H1 (cell line): Measurements from ENCODE around the gene HMHB1. TPM values are rescaled to one million over a fixed set of nuclear protein-coding genes. Genes with fewer than 3 reads are reported as not detected.

Source experiments
- CTCF ChIA-PET: fragments of 300-600 bp; sonication (Branson Sonifier 250); formaldehyde crosslinking; loops from one replicate; lab custom pipeline; 2021; ENCODE audit not compliant: partially characterized antibody; lab: Charles Lee
- POLR2A ChIA-PET: fragments of 300-600 bp; sonication (Branson Sonifier 250); formaldehyde crosslinking; loops from one replicate; lab custom pipeline; 2021; ENCODE audit warnings: inconsistent platforms; ENCODE audit not compliant: partially characterized antibody; lab: Charles Lee
- DNase-seq, 2 experiments: peaks; one replicate each; pipeline versions ENCODE4 v3.0.0 to v3.0.0-alpha.2; 2010 to 2022; ENCODE audit warnings: low spot score in 2 of 2, low read depth in 1 of 2, mixed read lengths in 1 of 2
- FAIRE-seq: peaks from 2 replicates; lab custom pipeline; 2011; peaks lifted over from hg19 to GRCh38; lab: Jason Lieb, UNC
- H2AFZ ChIP-seq: 2 replicates; pipeline ENCODE4 v1.8.1; 2012; ENCODE audit warnings: low read length, inconsistent platforms
- H2AK5ac ChIP-seq: 2 replicates; pipeline ENCODE4 v1.6.1; 2013; ENCODE audit warnings: low read depth, low read length
- H2BK120ac ChIP-seq: replicated peaks from 2 replicates; pipeline ENCODE3; 2013; ENCODE audit warnings: low read depth, low read length, inconsistent platforms
- H2BK12ac ChIP-seq: 2 replicates; pipeline ENCODE4 v1.6.1; 2013; ENCODE audit warnings: low read depth, low read length
- H2BK15ac ChIP-seq: 2 replicates; pipeline ENCODE4 v1.6.1; 2013; ENCODE audit warnings: low read length
- H2BK20ac ChIP-seq: 2 replicates; pipeline ENCODE4 v1.6.1; 2013; ENCODE audit warnings: low read length
- H2BK5ac ChIP-seq: 2 replicates; pipeline ENCODE4 v1.6.1; 2013; ENCODE audit warnings: low read depth, low read length
- H3K14ac ChIP-seq: 2 replicates; pipeline ENCODE4 v1.6.1; 2013; ENCODE audit warnings: inconsistent platforms; ENCODE audit not compliant: insufficient read length
- H3K18ac ChIP-seq: 2 replicates; pipeline ENCODE4 v1.6.1; 2013; ENCODE audit warnings: low read length; ENCODE audit errors: extremely low read depth
- H3K23ac ChIP-seq: 2 replicates; pipeline ENCODE4 v1.6.1; 2013; ENCODE audit warnings: inconsistent platforms; ENCODE audit not compliant: insufficient read length
- H3K23me2 ChIP-seq: 2 replicates; pipeline ENCODE4 v1.6.1; 2013; ENCODE audit warnings: low read depth, low read length
- H3K27ac ChIP-seq: 2 replicates; pipeline ENCODE4 v1.6.1; 2011; ENCODE audit warnings: low read depth, low read length, inconsistent platforms
- H3K27me3 ChIP-seq, 4 experiments: replicated peaks in 1 of 4; 1 replicate in 1 of 4; 2 replicates in 3 of 4; pipeline versions ENCODE4 v1.6.1 to v1.8.1; 2011 to 2013; ENCODE audit warnings: low read length in 3 of 4, mild to moderate bottlenecking in 3 of 4, inconsistent platforms in 2 of 4, mixed read lengths in 2 of 4, moderate library complexity in 1 of 4; ENCODE audit not compliant: control insufficient read depth in 3 of 4, insufficient read depth in 3 of 4; ENCODE audit errors: extremely low read depth in 1 of 4
- H3K36me3 ChIP-seq, 4 experiments: 2 replicates each; pipeline versions ENCODE4 v1.6.1 to v1.8.1; 2011 to 2013; ENCODE audit warnings: mild to moderate bottlenecking in 4 of 4, low read length in 3 of 4, moderate library complexity in 2 of 4, control low read depth in 1 of 4, inconsistent platforms in 1 of 4; ENCODE audit not compliant: insufficient read depth in 4 of 4, control insufficient read depth in 2 of 4
- H3K4ac ChIP-seq: replicated peaks from 2 replicates; pipeline ENCODE3; 2013; ENCODE audit warnings: low read length, low read depth, mixed read lengths, inconsistent platforms; ENCODE audit not compliant: insufficient read length
- H3K4me1 ChIP-seq, 4 experiments: replicated peaks in 1 of 4; 1 replicate in 1 of 4; 2 replicates in 3 of 4; pipeline versions ENCODE4 v1.6.1 to v1.8.1; 2011 to 2013; ENCODE audit warnings: low read length in 3 of 4, inconsistent platforms in 2 of 4, mixed read lengths in 1 of 4; ENCODE audit not compliant: insufficient read depth in 4 of 4, control insufficient read depth in 3 of 4
- H3K4me2 ChIP-seq, 2 experiments: 2 replicates each; pipeline versions ENCODE4 v1.6.1 to v1.8.1; 2011 to 2013; ENCODE audit warnings: low read depth in 2 of 2, low read length in 2 of 2, control low read depth in 1 of 2, inconsistent platforms in 1 of 2, mild to moderate bottlenecking in 1 of 2; ENCODE audit not compliant: insufficient read depth in 1 of 2
- H3K4me3 ChIP-seq, 4 experiments: fragments of 200-600, 300-600 bp in 1 of 4; sonication (generic), shearing (Covaris generic), sonication (Bioruptor Twin) in 1 of 4; 2 replicates each; pipeline versions ENCODE4 v1.5.1 to v1.8.1; 2011 to 2016; ENCODE audit warnings: low read length in 4 of 4, low read depth in 3 of 4, control low read depth in 2 of 4, inconsistent platforms in 2 of 4, mild to moderate bottlenecking in 2 of 4, mixed read lengths in 1 of 4, moderate library complexity in 1 of 4; ENCODE audit not compliant: insufficient read depth in 2 of 4; ENCODE audit errors: extremely low read depth in 1 of 4
- H3K56ac ChIP-seq: replicated peaks from 2 replicates; pipeline ENCODE3; 2013; ENCODE audit warnings: low read depth, mild to moderate bottlenecking, mixed read lengths, low read length, inconsistent platforms; ENCODE audit not compliant: insufficient read length
- H3K79me1 ChIP-seq: 2 replicates; pipeline ENCODE4 v1.6.1; 2013; ENCODE audit warnings: low read depth, low read length, control low read depth
- H3K79me2 ChIP-seq, 2 experiments: 2 replicates each; pipeline versions ENCODE4 v1.6.1 to v1.8.1; 2012 to 2013; ENCODE audit warnings: low read length in 2 of 2, mild to moderate bottlenecking in 2 of 2, inconsistent platforms in 1 of 2; ENCODE audit not compliant: insufficient read depth in 2 of 2, control insufficient read depth in 1 of 2
- H3K9ac ChIP-seq, 4 experiments: replicated peaks in 1 of 4; 1 replicate in 1 of 4; 2 replicates in 3 of 4; pipeline versions ENCODE4 v1.6.1 to v1.8.1; 2011 to 2013; ENCODE audit warnings: low read depth in 3 of 4, low read length in 3 of 4, control low read depth in 2 of 4, mild to moderate bottlenecking in 2 of 4, moderate library complexity in 2 of 4, inconsistent platforms in 1 of 4; ENCODE audit errors: extremely low read depth in 1 of 4
- H3K9me3 ChIP-seq, 2 experiments: 2 replicates each; pipeline versions ENCODE4 v1.6.1 to v1.8.1; 2012 to 2013; ENCODE audit warnings: mild to moderate bottlenecking in 2 of 2, moderate library complexity in 2 of 2, control low read depth in 1 of 2, inconsistent platforms in 1 of 2, low read depth in 1 of 2, low read length in 1 of 2, mixed read lengths in 1 of 2; ENCODE audit not compliant: insufficient read depth in 2 of 2
- H4K20me1 ChIP-seq, 2 experiments: replicated peaks in 1 of 2; 2 replicates each; pipeline versions ENCODE3 to v1.8.1; 2011 to 2013; ENCODE audit warnings: inconsistent platforms in 2 of 2, low read length in 2 of 2, mild to moderate bottlenecking in 1 of 2; ENCODE audit not compliant: insufficient read depth in 2 of 2, control insufficient read depth in 1 of 2
- H4K5ac ChIP-seq: 2 replicates; pipeline ENCODE4 v1.6.1; 2013; ENCODE audit warnings: low read length, low read depth, mixed read lengths, inconsistent platforms; ENCODE audit not compliant: insufficient read length
- H4K8ac ChIP-seq: 2 replicates; pipeline ENCODE4 v1.8.0; 2013; ENCODE audit warnings: mild to moderate bottlenecking, moderate library complexity, low read length, inconsistent platforms; ENCODE audit not compliant: insufficient read depth; ENCODE audit errors: extremely low read depth
- H4K91ac ChIP-seq: replicated peaks from 2 replicates; pipeline ENCODE3; 2013; ENCODE audit warnings: low read length, mixed read lengths, inconsistent platforms; ENCODE audit not compliant: insufficient read length
- ASH2L ChIP-seq: fragments of 200-600, 300-600 bp; sonication (generic); IDR thresholded peaks from one replicate; pipeline ENCODE4 v1.7.1; 2017; ENCODE audit warnings: low read length
- WGBS, 2 experiments: shearing (Covaris generic) in 1 of 2; methylation state at CpG; one replicate each; pipeline versions ENCODE4 v1.1.6 to v1.1.7; 2013 to 2015; ENCODE audit warnings: low lambda C conversion rate in 2 of 2, mixed read lengths in 2 of 2, inconsistent platforms in 1 of 2, low coverage in 1 of 2, missing lambda C conversion rate in 1 of 2; ENCODE audit not compliant: insufficient replicate concordance in 2 of 2, insufficient coverage in 1 of 2, insufficient read length in 1 of 2; ENCODE audit errors: extremely low coverage in 1 of 2, missing lambda C conversion rate in 1 of 2; 5-methylcytosine and 5-hydroxymethylcytosine counted together
- polyA plus RNA-seq, 7 experiments: library from polyadenylated mRNA; depleted of rRNA in 3 of 7; stranded (reverse) in 5 of 7; unstranded in 2 of 7; fragments of >200 nt in 5 of 7; fragments of 200-250 nt in 2 of 7; gene quantifications; 1 replicate in 5 of 7; 2 replicates in 1 of 7; 4 replicates in 1 of 7; pipeline versions ENCODE4 v1.2.1 to v1.2.3, GENCODE V29; 2011 to 2013; ENCODE audit warnings: missing spikeins in 2 of 7, mixed read lengths in 2 of 7
- total RNA-seq: library from RNA; stranded (reverse); fragmentation: NEBNext Ultra II Directional; extraction: Animal tissue kit (Norgen Biotek cat#: 25700); gene quantifications from 2 replicates; pipeline ENCODE4 v1.2.1, GENCODE V29; 2021

Gene HMHB1
- total and polyA plus RNA-seq, 2 of the 8 experiments (the other 6 are each of a cell fraction or from before 2014, with no cell fraction given): not detected

GRCh38 chr5:143842920-143843319, 31.0 kb downstream of the HMHB1 start:
- ChIA-PET CTCF (interaction anchor here (2.3 kb wide), 1 partner anchor 299 kb away, joined by 8 read pairs; no protein-coding TSS in a partner anchor), POLR2A (no interaction called here)
- Histone ChIP-seq H2BK120ac (no peak overlapping the region), H3K4me2 (no peak overlapping the region), H4K8ac (no peak overlapping the region), H3K4ac (no peak overlapping the region), H3K27me3 (no peaks in the 10 kb centered on the region), H4K91ac (no peak overlapping the region), H3K23ac (no peak overlapping the region), H4K5ac (no peak overlapping the region), H3K79me1 (no peaks in the 10 kb centered on the region), H3K4me1 (no peaks in the 10 kb centered on the region), H3K23me2 (no peaks in the 10 kb centered on the region), H2BK12ac (no peak overlapping the region), H2AK5ac (no peak overlapping the region), H3K27ac (no peak overlapping the region), H3K14ac (no peak overlapping the region), H3K18ac (no peak overlapping the region), H2BK20ac (no peak overlapping the region), H3K36me3 (no peaks in the 10 kb centered on the region), H3K56ac (no peak overlapping the region), H2BK15ac (no peak overlapping the region), H3K9ac (no peak overlapping the region), H2AFZ (no peak overlapping the region), H4K20me1 (no peaks in the 10 kb centered on the region), H2BK5ac (no peak overlapping the region), H3K79me2 (no peaks in the 10 kb centered on the region), H3K9me3 (no peaks in the 10 kb centered on the region), H3K4me3 (no peak overlapping the region)
- DNase-seq (no peak), FAIRE-seq (no peak)
- no peak for TF ChIP-seq ASH2L
- 96% methylated on average over 2 of the region's 2 CpGs; no CpG with 5 or more reads in 1 of the 2 experiments for WGBS, 2 experiments
